MM.1S (cell line): ENCODE measurements around the gene DDX54.

ENCODE experiments used
- DNase-seq: peaks from one replicate; pipeline ENCODE4 v3.0.0-alpha.2; 2015
- H2AFZ ChIP-seq: fragments of 300-600 bp; sonication (generic); 2 replicates; pipeline ENCODE4 v1.6.0; 2016; ENCODE audit warnings: antibody characterized with exemption, low read length
- H3F3A ChIP-seq: fragments of 300-600 bp; sonication (generic); 2 replicates; pipeline ENCODE4 v1.6.1; 2016; ENCODE audit warnings: mild to moderate bottlenecking, antibody characterized with exemption, low read length, moderate library complexity, mixed read lengths; ENCODE audit not compliant: insufficient read depth
- H3K27ac ChIP-seq: fragments of 300-600 bp; sonication (generic); 2 replicates; pipeline ENCODE4 v1.5.1; 2016; ENCODE audit warnings: mild to moderate bottlenecking, low read length
- H3K27me3 ChIP-seq: fragments of 300-600 bp; sonication (generic); replicated peaks from 2 replicates; pipeline ENCODE4 v1.6.0; 2016; ENCODE audit warnings: low read length; ENCODE audit not compliant: insufficient read depth
- H3K36me3 ChIP-seq: fragments of 300-600 bp; sonication (generic); replicated peaks from 2 replicates; pipeline ENCODE4 v1.6.1; 2016; ENCODE audit warnings: mild to moderate bottlenecking, low read length, mixed read lengths; ENCODE audit not compliant: insufficient read depth
- H3K4me1 ChIP-seq: fragments of 300-600 bp; sonication (generic); 2 replicates; pipeline ENCODE4 v1.6.1; 2016; ENCODE audit warnings: low read length, mixed read lengths
- H3K4me2 ChIP-seq: fragments of 300-600 bp; sonication (generic); 2 replicates; pipeline ENCODE4 v1.6.0; 2016; ENCODE audit warnings: low read depth, low read length
- H3K4me3 ChIP-seq: fragments of 300-600 bp; sonication (generic); 2 replicates; pipeline ENCODE4 v1.5.1; 2016; ENCODE audit warnings: low read length, mixed read lengths
- H3K79me2 ChIP-seq: fragments of 300-600 bp; sonication (generic); 2 replicates; pipeline ENCODE4 v1.6.1; 2016; ENCODE audit warnings: mixed run types, low read length, mixed read lengths
- H3K9ac ChIP-seq: fragments of 300-600 bp; sonication (generic); 2 replicates; pipeline ENCODE4 v1.6.1; 2016; ENCODE audit warnings: low read length, mixed read lengths
- H3K9me2 ChIP-seq: fragments of 300-600 bp; sonication (generic); replicated peaks from 2 replicates; pipeline ENCODE4 v1.6.1; 2016; ENCODE audit warnings: mild to moderate bottlenecking, low read length, mixed read lengths; ENCODE audit not compliant: insufficient read depth
- H3K9me3 ChIP-seq: fragments of 300-600 bp; sonication (generic); replicated peaks from 2 replicates; pipeline ENCODE4 v1.6.1; 2016; ENCODE audit warnings: mild to moderate bottlenecking, low read length, mixed read lengths; ENCODE audit not compliant: insufficient read depth
- H4K20me1 ChIP-seq: fragments of 300-600 bp; sonication (generic); 2 replicates; pipeline ENCODE4 v1.6.1; 2016; ENCODE audit warnings: mild to moderate bottlenecking, low read length, moderate library complexity, mixed read lengths; ENCODE audit not compliant: insufficient read depth
- EZH2 ChIP-seq: fragments of 300-600 bp; sonication (generic); optimal IDR thresholded peaks from 2 replicates; pipeline ENCODE3; 2017; ENCODE audit warnings: low read depth, mild to moderate bottlenecking, antibody characterized with exemption, low read length, mixed read lengths
- EZH2phosphoT487 ChIP-seq: fragments of 300-600 bp; sonication (generic); IDR thresholded peaks from 2 replicates; pipeline ENCODE4 v1.6.1; 2018; ENCODE audit warnings: antibody characterized with exemption, low read length
- TF ChIP-seq, protein P1 (sequence below): fragments of 300-600 bp; sonication (generic); IDR thresholded peaks from 2 replicates; pipeline ENCODE4 v1.5.1; 2016; ENCODE audit warnings: antibody characterized with exemption, low read length, mixed read lengths

The DDX54 gene

DNA sequence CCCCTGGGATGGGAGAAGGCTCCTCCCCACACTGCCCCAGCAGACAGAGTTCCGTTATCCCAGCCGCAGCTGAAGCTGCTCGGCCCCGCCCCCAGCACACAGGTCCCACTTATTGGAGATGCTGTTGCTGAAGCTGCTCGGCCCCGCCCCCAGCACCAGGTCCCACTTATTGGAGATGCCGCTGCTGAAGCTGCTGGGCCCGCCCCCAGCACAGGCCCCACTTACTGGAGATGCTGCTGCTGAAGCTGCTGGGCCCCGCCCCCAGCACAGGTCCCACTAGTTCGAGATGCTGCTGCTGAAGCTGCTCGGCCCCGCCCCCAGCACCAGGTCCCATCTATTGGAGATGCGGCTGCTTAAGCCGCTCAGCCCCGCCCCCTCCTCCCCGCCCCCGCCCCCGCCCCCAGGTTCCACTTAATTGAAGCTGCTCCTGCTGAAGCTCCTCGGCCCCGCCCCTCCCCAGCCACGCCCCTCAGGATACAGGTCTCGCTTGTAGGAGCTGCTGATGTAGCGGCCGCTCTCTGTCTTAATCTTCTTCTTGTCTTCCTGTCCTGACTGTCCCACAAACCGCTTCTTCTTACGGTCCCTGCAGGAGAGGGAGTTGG lies 23.8 kb downstream of the DDX54 start:
- TF ChIP-seq EZH2phosphoT487 (no peak), EZH2 (no peak)
- TF ChIP-seq, protein P1, sequence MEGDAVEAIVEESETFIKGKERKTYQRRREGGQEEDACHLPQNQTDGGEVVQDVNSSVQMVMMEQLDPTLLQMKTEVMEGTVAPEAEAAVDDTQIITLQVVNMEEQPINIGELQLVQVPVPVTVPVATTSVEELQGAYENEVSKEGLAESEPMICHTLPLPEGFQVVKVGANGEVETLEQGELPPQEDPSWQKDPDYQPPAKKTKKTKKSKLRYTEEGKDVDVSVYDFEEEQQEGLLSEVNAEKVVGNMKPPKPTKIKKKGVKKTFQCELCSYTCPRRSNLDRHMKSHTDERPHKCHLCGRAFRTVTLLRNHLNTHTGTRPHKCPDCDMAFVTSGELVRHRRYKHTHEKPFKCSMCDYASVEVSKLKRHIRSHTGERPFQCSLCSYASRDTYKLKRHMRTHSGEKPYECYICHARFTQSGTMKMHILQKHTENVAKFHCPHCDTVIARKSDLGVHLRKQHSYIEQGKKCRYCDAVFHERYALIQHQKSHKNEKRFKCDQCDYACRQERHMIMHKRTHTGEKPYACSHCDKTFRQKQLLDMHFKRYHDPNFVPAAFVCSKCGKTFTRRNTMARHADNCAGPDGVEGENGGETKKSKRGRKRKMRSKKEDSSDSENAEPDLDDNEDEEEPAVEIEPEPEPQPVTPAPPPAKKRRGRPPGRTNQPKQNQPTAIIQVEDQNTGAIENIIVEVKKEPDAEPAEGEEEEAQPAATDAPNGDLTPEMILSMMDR = no peak
- no peak for DNase-seq
- Histone ChIP-seq H3F3A (no peaks in the 10 kb centered on the region), H3K9me3 (no peaks in the 10 kb centered on the region), H3K79me2 (no peaks in the 10 kb centered on the region), H3K36me3 (no peaks in the 10 kb centered on the region), H3K27ac (no peak overlapping the region), H3K4me3 (no peak overlapping the region), H3K4me2 (no peak overlapping the region), H3K27me3 (no peaks in the 10 kb centered on the region), H4K20me1 (no peaks in the 10 kb centered on the region), H3K9me2 (no peaks in the 10 kb centered on the region), H3K4me1 (no peaks in the 10 kb centered on the region), H3K9ac (no peak overlapping the region), H2AFZ (no peak overlapping the region)

DNA sequence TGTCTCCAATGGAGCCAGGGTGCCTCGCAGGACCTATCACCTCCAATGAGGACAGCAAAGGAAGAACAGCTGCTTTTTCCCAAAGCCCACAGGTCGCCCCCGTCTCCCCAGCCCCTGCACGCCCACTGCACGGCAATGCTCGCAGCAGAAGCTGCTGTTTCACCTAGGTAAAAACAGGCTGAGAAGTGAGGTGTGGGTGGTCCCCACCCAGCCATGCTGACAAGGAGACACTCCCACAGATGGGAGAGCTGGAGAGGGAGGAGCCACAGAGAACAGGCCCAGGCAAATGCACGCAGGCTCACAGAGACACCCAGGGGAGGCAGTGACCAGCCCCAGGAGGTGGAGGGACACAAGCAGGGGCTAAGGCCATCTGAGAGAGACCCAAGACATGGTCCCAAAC lies 25.3 kb downstream of the DDX54 start:
- no peak overlapping the region for H2AFZ ChIP-seq
- H3K79me2 ChIP-seq = no peaks in the 10 kb centered on the region
- no peaks in the 10 kb centered on the region for H3K36me3 ChIP-seq
- H3K9ac ChIP-seq = no peak overlapping the region
- no peaks in the 10 kb centered on the region for H3K27me3 ChIP-seq
- H3K27ac ChIP-seq = no peak overlapping the region
- no peaks in the 10 kb centered on the region for H3K4me1 ChIP-seq
- H3K9me3 ChIP-seq = no peaks in the 10 kb centered on the region
- H3K4me2 ChIP-seq = no peak overlapping the region
- no peaks in the 10 kb centered on the region for H3K9me2 ChIP-seq
- no peaks in the 10 kb centered on the region for H4K20me1 ChIP-seq
- no peak overlapping the region for H3K4me3 ChIP-seq
- no peaks in the 10 kb centered on the region for H3F3A ChIP-seq
- no peak for DNase-seq
- TF ChIP-seq EZH2 = no peak
- no peak for TF ChIP-seq EZH2phosphoT487
- TF ChIP-seq, protein P1 = no peak

DNA sequence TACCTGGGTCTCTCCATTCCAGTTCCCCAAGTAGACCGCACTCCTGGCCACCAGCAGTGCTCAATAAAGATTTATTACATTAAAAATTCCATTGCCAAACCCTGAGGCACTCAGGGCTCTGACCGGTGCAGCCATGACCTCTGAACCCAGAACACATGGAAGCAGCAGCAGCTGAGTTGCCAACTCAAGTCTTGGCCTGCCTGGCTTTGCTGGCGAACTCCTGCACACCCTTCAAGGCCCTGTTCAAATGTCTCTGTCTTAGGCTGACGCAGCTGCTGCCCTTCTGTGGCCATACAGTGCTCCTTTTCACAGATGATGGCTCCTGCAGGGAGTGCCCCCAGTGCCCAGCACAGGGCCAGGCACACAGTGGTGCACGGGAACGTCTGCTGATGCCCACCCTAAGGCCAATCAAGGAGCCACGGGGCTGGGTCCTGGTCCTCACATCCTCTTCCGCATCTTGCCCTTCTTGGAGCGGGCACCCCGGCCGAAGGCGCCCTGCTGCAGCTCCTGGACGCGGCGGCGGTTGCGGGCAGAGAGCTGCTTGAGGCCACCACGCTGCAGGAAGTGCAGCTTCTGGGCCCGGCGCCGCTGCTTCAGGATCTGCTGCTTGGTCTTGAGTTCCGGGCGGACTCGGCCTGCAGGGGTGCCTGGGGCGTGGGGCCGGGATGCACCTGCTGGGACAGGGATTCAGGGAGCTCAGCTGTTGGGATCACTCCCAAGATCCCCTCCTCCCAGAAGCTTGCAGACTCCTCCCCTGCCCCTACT lies 26.7 kb downstream of the DDX54 start:
- H3K27me3 ChIP-seq = no peaks in the 10 kb centered on the region

More for the DNA sequence above, 26.7 kb downstream of the DDX54 start:
- no peak overlapping the region for H3K9ac ChIP-seq
- no peak overlapping the region for H3K4me3 ChIP-seq
- H2AFZ ChIP-seq = no peak overlapping the region
- H3K4me1 ChIP-seq = no peaks in the 10 kb centered on the region
- H3F3A ChIP-seq = no peaks in the 10 kb centered on the region
- H3K36me3 ChIP-seq = no peaks in the 10 kb centered on the region
- no peaks in the 10 kb centered on the region for H3K9me2 ChIP-seq
- H3K79me2 ChIP-seq = no peaks in the 10 kb centered on the region
- H3K27ac ChIP-seq = no peak overlapping the region
- TF ChIP-seq, protein P1 = no peak
- TF ChIP-seq EZH2 (no peak), EZH2phosphoT487 (no peak)
- no peaks in the 10 kb centered on the region for H4K20me1 ChIP-seq
- no peaks in the 10 kb centered on the region for H3K9me3 ChIP-seq
- no peak overlapping the region for H3K4me2 ChIP-seq
- no peak for DNase-seq
